IMR-90 (cell line): ENCODE results near the gene PHACTR2.

Source experiments
- CEBPB ChIP-seq: IDR thresholded peaks from 2 replicates; pipeline ENCODE4 v1.6.1; 2012; ENCODE audit warnings: low read depth, low read length, improper control_type of control experiment
- CHD1 ChIP-seq: IDR thresholded peaks from 2 replicates; pipeline ENCODE4 v1.6.1; 2012; ENCODE audit warnings: low read depth, low read length, improper control_type of control experiment
- MAFK ChIP-seq: IDR thresholded peaks from 2 replicates; pipeline ENCODE4 v1.6.1; 2012; ENCODE audit warnings: low read depth, low read length, improper control_type of control experiment
- MAZ ChIP-seq: IDR thresholded peaks from 2 replicates; pipeline ENCODE4 v1.6.1; 2012; ENCODE audit warnings: low read depth, mild to moderate bottlenecking, low read length, improper control_type of control experiment, moderate library complexity, borderline replicate concordance
- MXI1 ChIP-seq: IDR thresholded peaks from 2 replicates; pipeline ENCODE4 v1.6.1; 2012; ENCODE audit warnings: low read depth, mild to moderate bottlenecking, low read length, moderate library complexity, borderline replicate concordance
- POLR2A ChIP-seq: IDR thresholded peaks from 2 replicates; pipeline ENCODE4 v1.6.1; 2012; ENCODE audit warnings: mild to moderate bottlenecking, low read depth, low read length
- RAD21 ChIP-seq: IDR thresholded peaks from 2 replicates; pipeline ENCODE4 v1.6.1; 2012; ENCODE audit warnings: low read length, improper control_type of control experiment
- RCOR1 ChIP-seq: IDR thresholded peaks from 2 replicates; pipeline ENCODE4 v1.6.1; 2012; ENCODE audit warnings: mild to moderate bottlenecking, low read length, improper control_type of control experiment; ENCODE audit not compliant: insufficient replicate concordance
- RFX5 ChIP-seq: IDR thresholded peaks from 2 replicates; pipeline ENCODE4 v1.8.0; 2012; ENCODE audit warnings: low read depth, mild to moderate bottlenecking, low read length, moderate library complexity
- SMC3 ChIP-seq: fragments of 150-350 bp; IDR thresholded peaks from 2 replicates; pipeline ENCODE4 v1.6.1; 2016; ENCODE audit warnings: low read depth, mild to moderate bottlenecking, antibody characterized with exemption, low read length, moderate library complexity
- TF ChIP-seq, protein P1 (sequence below): conservative IDR thresholded peaks from 2 replicates; pipeline ENCODE4 v1.5.1; 2012; ENCODE audit warnings: mild to moderate bottlenecking, low read depth, low read length, improper control_type of control experiment
- TF ChIP-seq, protein P2 (sequence below): fragments of 150-350 bp; IDR thresholded peaks from 2 replicates; pipeline ENCODE4 v1.6.1; 2017; ENCODE audit warnings: mild to moderate bottlenecking, antibody characterized with exemption, low read length, low read depth

DNA sequence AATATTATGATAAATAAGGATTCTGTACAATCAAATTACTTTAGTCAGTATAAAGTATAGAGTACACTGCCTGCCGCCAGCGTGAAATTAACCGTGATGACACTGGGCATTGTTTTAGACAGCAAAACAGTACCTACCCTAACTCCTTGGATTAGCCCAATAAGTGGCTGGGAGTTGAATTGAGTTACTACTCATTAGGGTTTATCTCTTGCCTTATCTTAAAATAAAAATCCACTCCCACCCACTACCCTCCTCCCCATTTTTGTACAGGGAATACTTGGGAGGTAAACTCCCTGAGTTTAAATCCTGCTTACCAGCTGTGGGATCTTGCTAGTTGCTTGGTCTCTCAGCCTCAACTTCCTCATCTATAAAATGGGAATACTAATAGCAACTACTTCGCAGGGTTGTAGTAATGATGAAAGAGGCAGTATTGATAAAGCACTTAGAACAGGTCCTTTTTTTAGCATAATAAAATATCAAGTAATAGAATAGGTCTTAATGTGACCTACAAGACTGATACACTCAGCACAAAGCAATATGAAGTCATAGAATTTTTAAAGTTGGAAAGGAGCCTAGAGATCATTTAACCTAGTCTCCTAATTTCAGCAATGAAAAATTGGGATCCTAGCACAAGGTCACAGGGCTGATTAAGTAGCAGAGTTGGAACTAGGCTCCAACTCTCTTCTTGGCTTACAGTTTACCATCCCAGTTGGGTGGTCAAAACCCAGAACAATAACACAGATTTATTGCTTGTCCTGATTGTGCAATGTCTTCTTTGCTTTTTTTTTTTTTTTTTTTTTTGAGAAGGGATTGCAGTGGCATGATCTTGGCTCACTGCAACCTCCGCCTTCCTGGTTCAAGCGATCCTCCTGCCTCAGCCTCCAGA, 23.8 kb downstream of the PHACTR2 start:
- TF ChIP-seq RCOR1 (no peak), MAZ (no peak), RAD21 (no peak), MAFK (no peak), POLR2A (no peak), CHD1 (no peak), SMC3 (no peak), RFX5 (no peak), CEBPB (peak; percentile 78), MXI1 (no peak)
- TF ChIP-seq, protein P1, sequence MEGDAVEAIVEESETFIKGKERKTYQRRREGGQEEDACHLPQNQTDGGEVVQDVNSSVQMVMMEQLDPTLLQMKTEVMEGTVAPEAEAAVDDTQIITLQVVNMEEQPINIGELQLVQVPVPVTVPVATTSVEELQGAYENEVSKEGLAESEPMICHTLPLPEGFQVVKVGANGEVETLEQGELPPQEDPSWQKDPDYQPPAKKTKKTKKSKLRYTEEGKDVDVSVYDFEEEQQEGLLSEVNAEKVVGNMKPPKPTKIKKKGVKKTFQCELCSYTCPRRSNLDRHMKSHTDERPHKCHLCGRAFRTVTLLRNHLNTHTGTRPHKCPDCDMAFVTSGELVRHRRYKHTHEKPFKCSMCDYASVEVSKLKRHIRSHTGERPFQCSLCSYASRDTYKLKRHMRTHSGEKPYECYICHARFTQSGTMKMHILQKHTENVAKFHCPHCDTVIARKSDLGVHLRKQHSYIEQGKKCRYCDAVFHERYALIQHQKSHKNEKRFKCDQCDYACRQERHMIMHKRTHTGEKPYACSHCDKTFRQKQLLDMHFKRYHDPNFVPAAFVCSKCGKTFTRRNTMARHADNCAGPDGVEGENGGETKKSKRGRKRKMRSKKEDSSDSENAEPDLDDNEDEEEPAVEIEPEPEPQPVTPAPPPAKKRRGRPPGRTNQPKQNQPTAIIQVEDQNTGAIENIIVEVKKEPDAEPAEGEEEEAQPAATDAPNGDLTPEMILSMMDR = no peak
- TF ChIP-seq, protein P2, sequence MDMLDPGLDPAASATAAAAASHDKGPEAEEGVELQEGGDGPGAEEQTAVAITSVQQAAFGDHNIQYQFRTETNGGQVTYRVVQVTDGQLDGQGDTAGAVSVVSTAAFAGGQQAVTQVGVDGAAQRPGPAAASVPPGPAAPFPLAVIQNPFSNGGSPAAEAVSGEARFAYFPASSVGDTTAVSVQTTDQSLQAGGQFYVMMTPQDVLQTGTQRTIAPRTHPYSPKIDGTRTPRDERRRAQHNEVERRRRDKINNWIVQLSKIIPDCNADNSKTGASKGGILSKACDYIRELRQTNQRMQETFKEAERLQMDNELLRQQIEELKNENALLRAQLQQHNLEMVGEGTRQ = no peak
